HEK293 (cell line): Measurements from ENCODE around the gene ARHGAP26.

Experiments used
- CTCF ChIA-PET: fragments of 350-600 bp; formaldehyde crosslinking; extraction: SDS; loops from one replicate; lab custom pipeline; 2021; ENCODE audit warnings: antibody characterized with exemption; lab: Yijun Ruan, JAX
- POLR2A ChIA-PET: fragments of 300-600 bp; formaldehyde crosslinking; extraction: SDS; loops from one replicate; lab custom pipeline; 2020; ENCODE audit warnings: antibody characterized with exemption, inconsistent platforms; lab: Yijun Ruan, JAX
- H3K27ac ChIP-seq: fragments of 200-500 bp; sonication (Bioruptor generic); 2 replicates; pipeline ENCODE4 v1.5.1; 2014; ENCODE audit warnings: low read depth, low read length, control low read depth, inconsistent platforms; ENCODE audit errors: extremely low read depth
- H3K36me3 ChIP-seq, 2 experiments: fragments of 200-500 bp in 1 of 2; sonication (Bioruptor generic) in 1 of 2; 1 replicate in 1 of 2; 2 replicates in 1 of 2; pipeline ENCODE4 v1.5.1; 2014 to 2017; ENCODE audit warnings: inconsistent platforms in 2 of 2, low read length in 2 of 2; ENCODE audit not compliant: control insufficient read depth in 2 of 2, insufficient read depth in 1 of 2
- H3K4me1 ChIP-seq: fragments of 200-500 bp; sonication (Bioruptor generic); 2 replicates; pipeline ENCODE4 v1.5.1; 2014; ENCODE audit warnings: mild to moderate bottlenecking, low read length, inconsistent platforms; ENCODE audit not compliant: control insufficient read depth, insufficient read depth
- H3K4me3 ChIP-seq: 2 replicates; pipeline ENCODE4 v1.5.1; 2011; ENCODE audit warnings: low read depth, mild to moderate bottlenecking, control low read depth, low read length, moderate library complexity
- H3K9me3 ChIP-seq: fragments of 200-500 bp; sonication (Bioruptor generic); 2 replicates; pipeline ENCODE4 v1.5.1; 2014; ENCODE audit warnings: low read depth, low read length, inconsistent platforms; ENCODE audit not compliant: control insufficient read depth, insufficient read depth
- BCL6B ChIP-seq: fragments of 450-650 bp; formaldehyde crosslinking; IDR thresholded peaks from 2 replicates; pipeline ENCODE4 v1.5.1; 2017; ENCODE audit warnings: missing biosample characterization, missing genetic modification characterization
- GFI1B ChIP-seq: fragments of 450-650 bp; formaldehyde crosslinking; IDR thresholded peaks from 2 replicates; pipeline ENCODE4 v1.5.1; 2016; ENCODE audit warnings: missing biosample characterization, missing genetic modification characterization
- KLF1 ChIP-seq: fragments of 450-650 bp; formaldehyde crosslinking; IDR thresholded peaks from 2 replicates; pipeline ENCODE4 v1.5.1; 2016; ENCODE audit warnings: missing biosample characterization, missing genetic modification characterization
- KLF17 ChIP-seq: fragments of 450-650 bp; formaldehyde crosslinking; IDR thresholded peaks from 2 replicates; pipeline ENCODE4 v1.5.1; 2016; ENCODE audit warnings: missing biosample characterization, missing genetic modification characterization
- PATZ1 ChIP-seq: fragments of 450-650 bp; formaldehyde crosslinking; IDR thresholded peaks from 2 replicates; pipeline ENCODE4 v1.5.1; 2016; ENCODE audit warnings: missing biosample characterization, missing genetic modification characterization
- PRDM6 ChIP-seq: fragments of 450-650 bp; formaldehyde crosslinking; IDR thresholded peaks from 2 replicates; pipeline ENCODE4 v1.5.1; 2017; ENCODE audit warnings: missing biosample characterization, missing genetic modification characterization
- SETDB1 ChIP-seq: IDR thresholded peaks from one replicate; pipeline ENCODE4 v1.6.1; 2017; ENCODE audit warnings: mild to moderate bottlenecking, low read length, moderate library complexity, mixed read lengths; ENCODE audit not compliant: insufficient read length
- TCF7L2 ChIP-seq: IDR thresholded peaks from 2 replicates; pipeline ENCODE4 v1.6.1; 2011; ENCODE audit warnings: low read depth, mild to moderate bottlenecking, inconsistent platforms, low read length, moderate library complexity, borderline replicate concordance
- ZBTB10 ChIP-seq: fragments of 450-650 bp; formaldehyde crosslinking; IDR thresholded peaks from 2 replicates; pipeline ENCODE4 v1.5.1; 2016; ENCODE audit warnings: missing biosample characterization, missing genetic modification characterization
- ZBTB11 ChIP-seq: fragments of 450-650 bp; formaldehyde crosslinking; conservative IDR thresholded peaks from 2 replicates; pipeline ENCODE4 v1.5.1; 2016; ENCODE audit warnings: low read depth, missing biosample characterization, missing genetic modification characterization
- ZBTB20 ChIP-seq: fragments of 450-650 bp; formaldehyde crosslinking; IDR thresholded peaks from 2 replicates; pipeline ENCODE4 v1.5.1; 2016; ENCODE audit warnings: missing biosample characterization, missing genetic modification characterization
- ZNF211 ChIP-seq: fragments of 450-650 bp; formaldehyde crosslinking; IDR thresholded peaks from 2 replicates; pipeline ENCODE4 v1.5.1; 2016; ENCODE audit warnings: low read depth, missing biosample characterization, missing genetic modification characterization
- ZNF292 ChIP-seq: fragments of 450-650 bp; formaldehyde crosslinking; IDR thresholded peaks from 2 replicates; pipeline ENCODE4 v1.5.1; 2016; ENCODE audit warnings: low read depth, missing biosample characterization, missing genetic modification characterization, borderline replicate concordance
- ZNF354C ChIP-seq: fragments of 450-650 bp; formaldehyde crosslinking; IDR thresholded peaks from 2 replicates; pipeline ENCODE4 v1.5.1; 2016; ENCODE audit warnings: missing biosample characterization, missing genetic modification characterization, low read depth, borderline replicate concordance
- ZNF404 ChIP-seq: fragments of 450-650 bp; formaldehyde crosslinking; IDR thresholded peaks from 2 replicates; pipeline ENCODE4 v1.5.1; 2017; ENCODE audit warnings: missing biosample characterization, missing genetic modification characterization
- ZNF501 ChIP-seq: fragments of 450-650 bp; formaldehyde crosslinking; IDR thresholded peaks from 2 replicates; pipeline ENCODE4 v1.5.1; 2016; ENCODE audit warnings: missing biosample characterization, missing genetic modification characterization
- ZNF645 ChIP-seq: fragments of 450-650 bp; formaldehyde crosslinking; IDR thresholded peaks from 2 replicates; pipeline ENCODE4; 2016; ENCODE audit warnings: missing biosample characterization, missing genetic modification characterization
- ZNF658 ChIP-seq: fragments of 450-650 bp; formaldehyde crosslinking; IDR thresholded peaks from 2 replicates; pipeline ENCODE4; 2016; ENCODE audit warnings: missing biosample characterization, missing genetic modification characterization
- ZNF677 ChIP-seq: fragments of 450-650 bp; IDR thresholded peaks from 2 replicates; pipeline ENCODE4 v1.5.0; 2018; ENCODE audit warnings: missing biosample characterization, mild to moderate bottlenecking, missing genetic modification characterization, moderate library complexity

The ARHGAP26 gene

GRCh38 chr5:143152445-143152844 is 382.3 kb downstream of the ARHGAP26 start:
- no peak for TF ChIP-seq BCL6B (tag by site-specific recombination)
- TF ChIP-seq KLF17 (tag by site-specific recombination), result no peak
- no peak for TF ChIP-seq ZBTB20 (tag by site-specific recombination)
- no peaks in the 10 kb centered on the region for H3K36me3 ChIP-seq
- ChIA-PET CTCF (interaction anchor here (0.7 kb wide), 1 partner anchor 249 kb away, joined by 3 read pairs; no protein-coding TSS in a partner anchor), POLR2A (no interaction called here)
- H3K9me3 ChIP-seq, result no peaks in the 10 kb centered on the region
- no peaks in the 10 kb centered on the region for H3K4me1 ChIP-seq
- no peak overlapping the region for H3K27ac ChIP-seq
- H3K4me3 ChIP-seq, result no peak overlapping the region

- Histone ChIP-seq H3K9me3 (no peaks in the 10 kb centered on the region), H3K27ac (no peak overlapping the region), H3K4me3 (no peak overlapping the region), H3K36me3 (no peaks in the 10 kb centered on the region), H3K4me1 (no peaks in the 10 kb centered on the region)
- CTCF ChIA-PET, result interaction anchor here (0.6 to 1.2 kb wide), 3 partner anchors 36 to 227 kb away, joined by 3 to 4 read pairs (median 3); no protein-coding TSS in a partner anchor
- POLR2A ChIA-PET, result no interaction called here
- TF ChIP-seq PRDM6, result no peak
- no peak for TF ChIP-seq TCF7L2
- TF ChIP-seq ZBTB10 (tag by site-specific recombination), result no peak
- no peak for TF ChIP-seq PATZ1 (tag by site-specific recombination)
- TF ChIP-seq ZNF677, result no peak
- no peak for TF ChIP-seq ZNF292 (tag by site-specific recombination)
- no peak for TF ChIP-seq KLF1 (tag by site-specific recombination)
- TF ChIP-seq ZNF501 (tag by site-specific recombination), result no peak
- TF ChIP-seq ZBTB11 (tag by site-specific recombination), result no peak
- TF ChIP-seq ZNF211 (tag by site-specific recombination), result no peak
- TF ChIP-seq ZNF658 (tag by site-specific recombination), result no peak
- TF ChIP-seq ZNF645 (tag by site-specific recombination), result no peak
- TF ChIP-seq ZNF404 (tag by site-specific recombination), result no peak
- TF ChIP-seq ZNF354C, result no peak
- no peak for TF ChIP-seq SETDB1
- TF ChIP-seq GFI1B, result no peak
These were observed 383.3 kb downstream of the ARHGAP26 start for GRCh38 chr5:143153332-143154119.
